Measurements from ENCODE around the gene RMI1. TPM values are rescaled to one million over a fixed set of nuclear protein-coding genes. Genes with fewer than 3 reads are reported as not detected.
A peak's percentile ranks its signal among the peaks of the same experiment; 100 is the strongest.

RMI1 gene
- total and polyA plus RNA-seq, 11 donors: 1.6 to 9.9 (median 5.7) TPM

GRCh38 chr9:84000186-84000585 is 19.6 kb downstream of the RMI1 start:
- H3K4me1 ChIP-seq: peaks cover 0 to 15% (median 0%) of the 10 kb centered on the region in 12 donors
- no peak for ATAC-seq
- 87 to 93% (median 90%) methylated on average over 3 of the region's 3 CpGs for WGBS, 4 donors
- no peaks in the 10 kb centered on the region for H3K9me3 ChIP-seq
- H3K4me3 ChIP-seq: no peak overlapping the region
- DNase-seq: no peak
- intact Hi-C loops (cut with DNase I): no loop called here
- TF ChIP-seq CTCF (IDR thresholded peaks at IDR 0.05) (no peak), POLR2A (IDR thresholded peaks at IDR 0.05) (no peak)
- H3K36me3 ChIP-seq: peaks cover 0 to 26% (median 7%) of the 10 kb centered on the region in 9 donors
- H3K27me3 ChIP-seq: no peaks in the 10 kb centered on the region
- no peak overlapping the region for H3K27ac ChIP-seq

DNA sequence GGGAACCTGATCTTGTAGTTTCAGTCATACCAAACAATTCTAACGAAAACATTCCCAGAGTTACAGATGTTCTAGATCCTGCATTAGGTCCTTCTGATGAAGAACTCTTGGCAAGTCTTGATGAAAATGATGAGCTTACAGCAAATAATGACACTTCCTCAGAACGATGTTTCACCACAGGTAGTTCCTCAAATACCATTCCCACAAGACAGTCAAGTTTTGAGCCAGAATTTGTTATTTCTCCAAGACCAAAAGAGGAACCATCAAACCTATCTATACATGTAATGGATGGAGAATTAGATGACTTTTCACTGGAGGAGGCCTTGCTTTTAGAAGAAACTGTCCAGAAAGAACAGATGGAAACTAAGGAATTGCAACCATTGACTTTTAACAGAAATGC is 21.0 kb downstream of the RMI1 start:
- Histone ChIP-seq H3K27ac (no peak overlapping the region), H3K4me1 (peaks cover 0 to 15% (median 0%) of the 10 kb centered on the region in 12 donors), H3K9me3 (no peaks in the 10 kb centered on the region), H3K4me3 (no peak overlapping the region), H3K27me3 (no peaks in the 10 kb centered on the region), H3K36me3 (peaks cover 0 to 26% (median 7%) of the 10 kb centered on the region in 9 donors)
- TF ChIP-seq CTCF (IDR thresholded peaks at IDR 0.05) (no peak), POLR2A (IDR thresholded peaks at IDR 0.05) (no peak)
- DNase-seq (no peak), ATAC-seq (no peak)
- intact Hi-C loops (cut with DNase I): no loop called here
- 86 to 93% (median 90%) methylated on average over 2 of the region's 2 CpGs for WGBS, 4 donors

GRCh38 chr9:84002344-84002743 is 21.7 kb downstream of the RMI1 start:
- Histone ChIP-seq H3K27me3 (no peaks in the 10 kb centered on the region), H3K4me3 (no peak overlapping the region), H3K4me1 (peaks cover 0 to 15% (median 0%) of the 10 kb centered on the region in 12 donors), H3K9me3 (no peaks in the 10 kb centered on the region), H3K27ac (peak overlapping the region in 2 of 12 donors; percentile 20 to 33), H3K36me3 (peaks cover 0 to 26% (median 7%) of the 10 kb centered on the region in 9 donors)
- no peak for ATAC-seq
- TF ChIP-seq CTCF (IDR thresholded peaks at IDR 0.05): no peak
- no peak for TF ChIP-seq POLR2A (IDR thresholded peaks at IDR 0.05)
- intact Hi-C loops (cut with DNase I): no loop called here
- DNase-seq: no peak

- DNase-seq: no peak
- intact Hi-C loops (cut with DNase I): no loop called here
- no peak overlapping the region for H3K4me3 ChIP-seq
- ATAC-seq: no peak
- H3K36me3 ChIP-seq: peaks cover 0 to 26% (median 7%) of the 10 kb centered on the region in 9 donors
- 97 to 99% (median 98%) methylated on average over 3 of the region's 3 CpGs for WGBS, 4 donors
- TF ChIP-seq POLR2A (IDR thresholded peaks at IDR 0.05) (no peak), CTCF (IDR thresholded peaks at IDR 0.05) (no peak)
- H3K4me1 ChIP-seq: peaks cover 0 to 15% (median 0%) of the 10 kb centered on the region in 12 donors
- no peaks in the 10 kb centered on the region for H3K27me3 ChIP-seq
- no peaks in the 10 kb centered on the region for H3K9me3 ChIP-seq
- H3K27ac ChIP-seq: no peak overlapping the region
These were observed 22.6 kb downstream of the RMI1 start for GRCh38 chr9:84003246-84003645.

All from heart left ventricle (tissue), 16 donors.